Activated naive CD8-positive, alpha-beta T cell treated with anti-CD3 and anti-CD28 coated beads, Interleukin-2, amount 50 U/mL, for 16 hours (primary cell): ENCODE results near the gene TIMP2.
"Not testable (repeated sequence)": the region's sequence is repeated elsewhere in the genome, so short reads cannot be mapped to it uniquely, and the experiment has no call there.

Source experiments
- DNase-seq: peaks from one replicate; pipeline ENCODE4 v3.0.0-alpha.2; 2020; ENCODE audit warnings: low read depth, low spot score

Gene TIMP2

DNA sequence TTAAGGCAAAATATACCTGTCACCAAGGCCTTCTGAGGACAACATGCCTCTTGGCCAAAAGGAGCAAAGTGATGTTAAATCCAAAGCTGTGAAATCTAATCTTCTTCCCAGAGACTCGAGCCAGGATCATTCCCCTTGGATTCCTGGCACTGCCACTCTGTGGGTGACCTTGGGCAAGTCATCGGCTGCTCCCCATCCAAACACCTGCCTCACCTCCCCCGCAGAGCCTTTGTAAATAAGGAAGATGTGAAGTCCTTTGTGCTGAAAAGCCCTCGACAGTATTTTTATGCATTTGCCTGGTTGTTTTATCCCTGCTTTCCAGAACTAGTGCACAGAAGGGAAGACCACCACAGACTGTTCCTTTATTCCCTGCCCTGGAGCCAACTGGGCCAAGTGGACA lies 16.8 kb downstream of the TIMP2 start:
- DNase-seq = no peak

DNA sequence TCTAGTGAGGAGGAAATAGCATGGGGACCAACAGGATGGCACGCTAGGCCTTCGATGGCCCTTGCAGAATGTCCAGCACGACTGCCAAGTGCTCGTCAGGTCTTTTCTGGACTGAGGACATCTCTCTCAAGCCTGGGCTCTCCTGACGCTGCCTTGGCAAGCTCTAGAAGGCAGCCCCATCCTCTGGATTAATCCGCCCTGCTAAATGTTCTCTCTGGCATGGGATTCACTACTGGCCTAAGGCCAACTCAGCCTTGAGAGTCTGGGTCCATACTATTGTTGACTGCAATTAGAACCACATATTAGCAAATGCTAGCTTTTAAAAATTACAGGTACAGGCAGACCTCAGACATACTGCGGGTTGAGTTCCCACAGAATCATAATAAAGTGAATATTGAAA lies 19.6 kb downstream of the TIMP2 start:
- DNase-seq = no peak

DNA sequence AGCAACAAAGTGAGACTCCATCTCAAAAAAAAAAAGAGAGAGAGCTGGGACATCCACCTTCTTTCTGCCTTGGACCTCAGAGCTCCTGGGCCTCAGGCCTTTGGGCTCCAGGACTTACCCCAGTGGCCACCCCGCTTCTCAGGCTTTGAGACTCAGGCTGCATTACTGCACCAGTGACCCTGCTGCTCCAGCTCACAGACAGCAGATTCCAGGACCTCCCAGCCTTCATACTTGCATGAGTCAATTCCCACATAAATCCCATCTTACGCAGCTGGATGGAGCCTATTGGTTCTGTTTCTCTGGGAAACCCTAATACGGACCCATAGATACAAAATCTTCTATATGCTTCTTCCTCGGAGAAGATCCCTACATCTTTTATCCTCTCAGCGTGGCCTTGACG lies 20.1 kb downstream of the TIMP2 start:
- no peak for DNase-seq

DNA sequence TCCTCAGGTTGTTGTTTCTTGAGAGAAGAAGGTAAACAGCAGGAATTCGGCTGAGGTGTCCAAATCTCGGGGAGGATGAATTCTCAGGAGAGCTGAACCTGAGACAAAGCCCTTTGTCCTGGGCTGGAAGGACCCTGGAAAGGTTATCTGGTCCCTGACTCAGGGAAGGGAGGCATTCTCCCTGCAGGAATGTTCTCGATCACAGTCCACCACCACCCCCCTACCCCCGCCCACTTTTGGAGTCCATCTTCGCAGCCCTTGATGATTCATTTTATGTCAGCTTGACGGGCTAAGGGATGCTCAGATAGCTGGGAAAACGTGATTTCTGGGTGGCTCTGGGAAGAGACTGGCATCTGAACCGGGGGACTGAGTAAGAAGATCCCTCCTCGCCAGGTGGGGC lies 20.8 kb downstream of the TIMP2 start:
- DNase-seq = no peak

DNA sequence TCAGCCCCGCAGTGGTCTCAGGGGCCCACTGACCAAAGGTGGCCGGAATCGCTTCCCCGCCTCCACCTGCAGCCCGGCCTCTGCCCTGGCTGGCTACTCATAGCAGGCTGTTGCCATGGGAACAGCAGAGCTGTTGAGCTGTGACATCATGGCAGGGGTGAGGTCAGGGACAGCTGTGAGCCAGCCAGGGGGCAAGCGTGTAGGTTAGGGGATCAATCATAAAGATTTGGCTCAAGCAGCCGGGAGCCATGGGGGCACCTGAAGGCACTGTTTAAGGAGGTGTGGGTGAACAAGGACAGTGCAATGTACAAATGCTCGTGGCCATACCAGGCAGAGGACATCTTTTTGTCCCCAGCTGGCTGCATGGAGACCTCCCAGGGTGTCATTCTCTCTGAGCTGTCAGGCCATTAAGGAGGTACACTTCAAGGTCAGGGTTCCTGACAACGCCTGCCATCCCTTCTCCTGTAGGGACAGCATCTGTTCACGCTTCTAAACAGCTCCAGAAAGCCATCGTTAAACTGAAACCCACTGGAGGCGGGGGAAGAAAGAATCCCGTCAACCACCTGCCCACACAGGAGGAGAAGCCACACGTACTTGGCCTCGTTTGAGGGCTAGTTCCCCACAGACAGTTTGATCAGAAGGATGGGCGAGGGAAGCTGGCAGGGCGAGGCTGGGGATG lies 21.9 kb downstream of the TIMP2 start, which contains the start of gene CEP295NL:
Gene CEP295NL, minus strand, starts transcription at position 101 of the 679 bp plus-strand sequence. CDS start 1,373 bp downstream, outside the sequence.
- no peak for DNase-seq

DNA sequence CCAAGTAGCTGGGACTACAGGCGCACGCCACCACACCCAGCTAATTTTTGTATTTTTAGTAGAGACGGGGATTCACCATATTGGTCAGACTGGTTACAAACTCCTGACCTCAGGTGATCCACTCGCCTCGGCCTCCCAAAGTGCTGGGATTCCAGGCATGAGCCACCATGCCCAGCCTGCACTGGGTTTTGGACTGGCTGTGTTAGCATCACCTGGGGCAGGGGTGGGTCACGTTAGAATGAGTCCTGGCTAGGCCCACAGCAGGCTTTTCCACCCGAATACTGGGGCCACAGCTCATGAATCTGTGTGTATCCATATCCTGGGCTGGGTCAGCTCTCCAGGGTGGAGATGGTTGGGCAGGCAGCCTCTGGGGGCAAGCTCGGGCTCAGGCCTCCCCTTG lies 23.0 kb downstream of the TIMP2 start:
- DNase-seq = not testable (repeated sequence)

DNA sequence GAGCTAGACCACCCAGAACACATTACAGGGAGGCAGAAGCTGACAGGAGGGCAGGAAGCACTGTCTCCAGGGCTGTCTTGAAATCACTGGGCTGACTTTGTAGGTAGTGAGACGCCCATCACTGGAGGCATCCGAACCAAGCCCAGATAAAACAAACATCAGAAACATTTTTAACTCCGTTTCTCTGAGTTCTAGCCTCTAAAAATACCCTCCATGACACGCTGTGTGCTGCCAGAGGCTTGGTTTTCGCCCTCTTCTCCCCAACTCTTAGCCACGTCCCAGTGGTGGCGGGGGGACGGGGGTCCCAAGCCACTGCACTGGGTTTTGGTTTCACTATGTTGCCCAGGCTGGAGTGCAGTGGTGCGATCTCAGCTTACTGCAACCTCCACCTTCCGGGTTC lies 23.4 kb downstream of the TIMP2 start:
- no peak for DNase-seq

DNA sequence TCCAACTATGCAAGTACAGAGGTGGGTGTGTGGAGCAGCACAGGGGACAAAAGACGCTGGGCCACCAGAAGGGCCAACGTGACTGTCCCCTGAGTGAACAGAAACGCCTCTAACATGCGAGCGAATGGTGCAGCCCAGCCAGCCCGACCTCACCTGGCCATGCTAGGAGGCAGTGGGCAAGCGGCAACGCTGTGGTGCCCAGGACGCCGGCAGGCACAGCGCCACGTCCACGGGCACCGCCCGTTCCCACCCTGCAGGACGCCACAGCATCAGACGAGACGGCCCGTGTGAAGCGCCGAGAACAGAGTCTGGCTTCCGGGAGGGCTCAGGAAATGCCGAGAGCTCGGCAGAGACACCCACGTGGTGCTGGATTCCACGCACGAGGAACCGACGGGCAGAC lies 24.4 kb downstream of the TIMP2 start:
- DNase-seq = no peak

DNA sequence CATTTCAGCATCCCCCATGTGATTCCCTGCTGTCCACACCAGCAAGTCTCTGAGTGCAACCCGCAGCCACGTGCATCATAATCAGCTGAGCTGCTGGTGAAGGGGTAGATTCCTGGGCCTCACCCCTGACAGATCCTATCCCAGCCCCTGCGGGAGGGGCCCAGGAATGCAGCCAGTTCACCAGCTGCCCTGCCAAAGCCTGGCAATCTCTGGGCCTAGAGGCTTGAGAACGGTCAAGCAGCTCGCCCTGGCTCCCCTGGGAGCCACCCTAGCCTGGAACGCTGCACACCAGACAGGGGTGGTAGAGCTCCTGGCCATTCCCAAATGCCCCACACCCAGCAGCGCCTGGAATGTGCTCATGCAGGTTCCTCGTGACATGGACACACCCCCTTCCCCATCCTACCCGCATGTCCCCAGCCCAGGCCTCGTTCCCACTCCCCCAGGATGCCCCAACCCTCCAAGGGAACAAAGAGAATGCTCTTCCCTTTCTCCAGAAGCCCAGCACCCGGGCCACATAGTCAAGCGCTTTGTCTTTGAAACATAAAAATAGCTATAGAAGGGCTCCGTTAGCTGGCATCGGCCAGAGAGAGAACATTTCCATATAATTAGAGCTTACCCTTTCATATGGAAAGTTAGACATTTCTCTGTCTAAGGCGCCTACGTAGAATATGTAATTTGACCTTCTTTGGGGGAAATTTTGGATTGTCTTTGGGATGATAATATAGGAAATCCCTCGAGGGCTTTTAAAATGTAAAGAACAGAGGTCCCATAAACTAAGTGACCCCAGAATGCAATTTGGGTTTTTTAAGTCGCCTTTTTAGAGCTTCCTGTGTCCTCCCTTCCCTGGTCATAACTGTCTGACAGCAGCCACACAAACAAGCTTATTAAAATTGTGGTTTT lies 25.6 kb downstream of the TIMP2 start:
- DNase-seq = no peak

DNA sequence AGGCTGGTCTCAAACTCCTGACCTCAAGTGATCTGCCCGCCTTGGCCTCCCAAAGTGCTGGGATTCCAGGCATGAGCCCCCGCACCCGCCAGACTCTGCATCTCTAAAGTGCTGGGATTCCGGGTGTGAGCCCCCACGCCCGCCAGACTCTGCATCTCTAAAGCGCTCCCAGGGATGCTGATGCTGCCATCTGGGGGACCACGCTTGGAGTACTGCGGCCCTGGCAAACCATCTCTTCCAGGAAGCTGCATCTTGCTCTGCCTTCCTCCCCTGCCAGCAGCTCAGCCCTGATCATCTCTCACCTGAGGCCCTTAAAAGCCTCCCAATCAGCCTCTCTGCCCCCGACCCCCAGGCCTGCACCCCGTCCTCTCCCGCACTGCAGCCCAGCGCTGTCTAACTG lies 26.2 kb downstream of the TIMP2 start:
- no peak for DNase-seq

DNA sequence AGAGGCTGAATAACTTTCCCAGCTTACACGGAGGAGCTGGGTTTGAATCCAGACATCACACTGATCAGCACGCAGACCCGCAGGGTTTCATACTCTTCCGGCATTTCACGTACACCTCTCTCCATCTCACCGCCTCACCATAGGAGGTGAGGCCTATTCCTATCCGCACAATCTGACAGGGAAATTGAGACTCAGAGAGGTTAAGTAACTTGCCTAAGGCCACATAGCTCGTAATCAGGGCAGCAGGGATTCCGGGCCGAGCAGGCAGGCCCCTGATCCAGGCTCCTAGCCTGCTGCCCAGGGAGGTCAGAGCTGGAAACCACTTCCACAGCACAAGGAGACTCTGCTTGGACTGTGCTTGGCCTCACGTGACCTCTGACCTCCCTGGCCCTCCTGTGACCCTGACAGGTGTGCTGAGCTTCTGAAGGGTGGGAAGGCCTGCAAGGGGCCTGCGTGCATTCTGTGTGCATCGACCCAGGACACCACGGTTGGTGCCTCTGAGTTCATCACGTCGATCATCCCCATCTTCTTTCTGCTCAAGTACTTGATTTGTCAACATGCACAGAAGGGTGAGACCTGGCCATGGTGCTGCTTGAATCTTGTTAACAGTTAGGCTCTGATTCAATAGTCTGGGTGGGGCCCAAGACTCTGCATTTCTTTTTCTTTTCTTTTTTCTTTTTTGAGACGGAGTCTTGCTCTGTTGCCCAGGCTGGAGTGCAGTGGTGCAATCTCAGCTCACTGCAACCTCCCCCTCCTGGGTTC lies 26.9 kb downstream of the TIMP2 start:
- no peak for DNase-seq

DNA sequence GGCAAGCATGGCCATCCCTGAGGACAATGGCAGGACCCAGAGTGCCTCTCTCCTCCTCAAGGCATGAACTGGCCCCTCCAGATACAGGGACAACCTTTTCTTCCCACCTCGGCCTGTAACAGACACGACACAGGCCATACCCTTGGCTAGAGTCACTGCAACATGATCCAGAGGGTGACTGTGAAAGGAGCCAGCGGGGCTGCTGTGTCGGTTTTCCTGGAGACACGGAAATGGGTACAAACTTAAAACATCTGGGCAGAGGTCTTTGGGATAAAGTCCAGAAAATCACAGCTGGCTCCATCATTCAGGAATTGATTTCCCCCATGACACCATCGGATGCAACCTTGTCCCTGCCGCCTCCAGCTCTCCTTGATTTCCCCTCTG lies 27.5 kb downstream of the TIMP2 start:
- no peak for DNase-seq

DNA sequence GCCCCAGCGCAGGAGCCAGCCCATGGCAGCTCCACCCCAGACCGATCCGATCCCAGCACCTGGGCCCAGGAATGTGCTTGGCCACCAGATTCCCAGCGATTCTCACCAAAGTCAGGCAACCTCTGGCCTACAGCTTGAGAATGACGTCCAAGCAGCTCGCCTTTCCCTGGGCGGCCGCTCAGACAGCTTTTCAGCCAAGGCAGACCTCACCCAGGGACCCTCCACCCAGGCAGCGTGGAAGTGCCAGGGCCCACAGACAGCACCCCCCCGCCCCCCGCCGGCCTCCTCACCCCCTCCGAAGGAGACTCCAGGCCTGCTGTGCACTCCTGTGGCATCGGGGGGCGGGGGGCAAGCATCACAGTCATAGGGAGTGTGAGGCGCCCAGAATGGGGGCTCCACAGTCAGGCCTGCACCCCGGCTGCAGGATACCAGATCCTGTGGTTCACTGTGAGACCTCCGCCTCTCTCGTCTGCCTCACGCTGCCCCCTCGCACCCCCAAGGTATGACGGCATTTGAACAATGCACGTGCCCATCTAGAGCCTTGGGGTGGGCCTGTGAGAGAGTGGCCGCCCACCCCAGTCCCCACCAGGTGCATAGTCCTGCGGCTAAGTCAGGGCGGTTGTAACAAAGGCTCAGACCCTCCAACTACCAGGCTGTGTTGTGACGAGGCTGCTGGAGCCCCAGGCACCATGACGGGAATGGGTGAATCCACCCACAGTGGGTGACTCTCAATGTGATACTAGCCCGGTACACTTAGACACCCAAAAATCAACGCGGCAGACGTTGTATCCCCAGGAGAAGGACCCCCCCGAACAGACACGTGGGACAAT lies 28.1 kb downstream of the TIMP2 start:
- no peak for DNase-seq

DNA sequence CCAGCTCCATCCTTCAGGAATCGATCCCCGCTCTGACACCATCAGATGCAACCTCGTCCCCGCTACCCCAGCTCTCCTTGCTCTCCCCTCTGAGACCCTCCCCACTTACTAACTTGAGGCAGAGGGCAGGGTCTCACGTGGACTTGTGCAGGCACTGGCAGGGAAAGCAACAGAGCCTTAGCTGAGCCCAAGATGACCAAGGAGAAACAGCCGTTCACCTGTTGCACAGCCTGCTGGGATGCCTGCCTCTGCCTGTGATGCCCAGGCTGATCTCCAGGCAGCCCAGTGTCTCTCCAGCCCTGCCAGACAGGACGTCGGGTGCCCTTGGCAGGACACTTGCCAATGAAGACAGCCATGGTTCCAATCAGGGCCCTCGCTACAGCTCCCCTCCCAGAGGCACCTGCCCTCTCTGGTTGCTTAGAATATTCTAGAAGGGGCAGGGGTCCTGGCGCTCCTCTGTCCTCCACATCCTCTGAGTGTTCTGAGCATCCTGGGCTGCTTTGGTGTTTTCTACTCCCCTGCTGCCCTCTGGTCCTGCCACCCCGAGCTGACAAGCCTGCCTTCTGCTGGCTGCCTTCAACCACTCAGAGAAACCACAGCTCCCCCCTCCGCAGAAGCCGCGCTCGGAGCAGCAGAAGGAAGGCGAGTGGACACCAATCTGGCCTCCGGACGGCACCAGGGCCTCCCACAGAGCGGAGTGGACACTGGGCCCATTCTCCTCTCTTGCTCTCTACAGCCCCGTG lies 28.9 kb downstream of the TIMP2 start:
- no peak for DNase-seq

DNA sequence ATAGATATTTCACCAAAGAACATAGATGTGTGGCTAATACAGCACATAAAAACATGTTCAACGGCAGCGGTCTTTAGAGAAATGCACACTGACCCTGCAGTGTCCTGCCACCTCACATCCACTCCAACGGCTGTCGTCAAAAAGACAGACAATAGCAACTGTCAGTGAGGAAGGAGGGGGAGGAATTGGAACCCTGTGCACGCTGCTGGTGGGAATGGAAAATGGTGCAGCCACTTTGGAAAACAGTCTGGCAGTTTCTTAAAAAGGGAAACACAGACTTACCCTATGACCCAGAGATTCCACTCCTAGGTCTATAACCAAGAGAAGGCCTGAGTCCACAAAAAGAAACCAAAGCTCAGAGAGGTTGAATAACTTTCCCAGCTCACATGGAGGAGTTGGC lies 29.9 kb downstream of the TIMP2 start:
- no peak for DNase-seq

DNA sequence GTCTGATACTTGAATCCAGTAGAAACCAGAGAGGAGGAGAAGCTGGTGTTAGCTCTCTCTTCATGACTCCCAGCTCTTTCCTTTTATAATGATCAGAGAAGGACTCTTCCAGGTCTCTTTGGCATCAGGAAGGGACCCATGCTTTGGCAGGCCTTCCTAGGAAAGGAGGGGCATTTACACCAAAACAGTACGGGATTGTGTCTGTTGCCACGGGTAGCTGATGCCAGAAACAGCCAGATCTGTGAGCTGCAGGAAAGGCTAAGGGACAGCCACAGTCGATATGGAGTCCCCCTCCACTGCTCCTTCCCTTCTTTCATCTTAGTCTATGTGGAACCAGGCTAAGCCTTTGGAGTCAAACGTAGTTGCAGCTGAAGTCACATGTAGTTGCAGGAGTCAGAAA lies 31.5 kb downstream of the TIMP2 start:
- no peak for DNase-seq

DNA sequence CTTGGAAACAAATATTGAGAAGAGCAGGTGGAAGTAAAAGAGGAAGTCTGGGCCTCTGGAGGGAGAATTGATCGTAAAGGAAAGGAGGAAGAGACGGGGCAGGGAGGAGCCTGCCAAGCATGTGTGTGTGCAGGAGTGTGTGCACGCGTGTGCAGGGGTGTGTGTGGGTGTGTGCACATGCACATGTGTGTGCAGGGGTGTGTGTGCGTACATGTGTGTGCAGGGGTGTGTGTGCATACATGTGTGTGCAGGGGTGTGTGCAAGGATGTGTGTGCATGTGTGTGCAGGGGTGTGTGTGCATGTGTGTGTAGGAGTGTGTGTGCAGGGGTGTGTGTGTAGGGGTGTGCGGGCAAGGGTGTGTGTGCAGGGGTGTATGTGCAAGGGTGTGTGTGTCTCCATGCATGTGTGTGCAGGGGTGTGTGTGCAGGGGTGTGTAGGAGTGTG lies 32.2 kb downstream of the TIMP2 start:
- no peak for DNase-seq

DNA sequence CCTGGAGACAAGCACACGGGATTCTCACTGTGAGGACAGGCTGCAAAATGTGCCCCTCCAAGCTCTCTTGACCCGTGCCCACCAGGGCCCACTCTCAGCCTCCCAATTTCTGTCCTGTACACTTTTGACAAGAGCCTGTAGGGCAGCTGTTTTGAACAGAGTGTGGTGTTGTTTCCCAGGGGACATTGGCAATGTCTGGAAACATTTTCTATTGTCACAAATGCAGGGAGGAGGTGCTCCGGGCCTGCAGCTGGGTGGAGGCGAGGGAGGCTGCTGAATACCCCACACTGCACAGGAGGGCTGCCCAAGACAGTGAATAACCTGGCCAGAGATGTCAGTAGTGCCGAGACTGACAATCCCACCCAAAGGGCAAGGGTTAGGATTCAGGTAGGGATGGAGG lies 32.7 kb downstream of the TIMP2 start:
- no peak for DNase-seq

DNA sequence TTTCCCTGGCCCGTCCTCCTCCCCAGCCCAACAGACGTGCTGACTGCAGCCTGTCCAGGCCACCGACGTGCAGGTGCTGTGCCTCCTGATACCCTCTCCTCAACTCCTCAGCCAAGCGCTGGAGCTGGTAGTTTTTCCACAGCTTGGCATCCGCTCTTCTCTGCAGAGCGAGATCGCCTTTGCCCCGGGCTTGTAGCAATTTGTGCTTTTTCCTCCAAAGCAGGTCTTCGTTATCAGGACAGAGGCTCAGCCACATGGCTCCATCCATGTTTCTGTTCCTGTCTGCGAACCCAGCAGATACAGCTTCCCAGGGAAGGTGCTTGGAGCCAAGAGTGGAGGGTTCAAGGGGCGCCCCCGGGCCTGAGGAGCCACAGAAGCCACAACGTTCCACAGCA lies 33.1 kb downstream of the TIMP2 start:
- DNase-seq = no peak

DNA sequence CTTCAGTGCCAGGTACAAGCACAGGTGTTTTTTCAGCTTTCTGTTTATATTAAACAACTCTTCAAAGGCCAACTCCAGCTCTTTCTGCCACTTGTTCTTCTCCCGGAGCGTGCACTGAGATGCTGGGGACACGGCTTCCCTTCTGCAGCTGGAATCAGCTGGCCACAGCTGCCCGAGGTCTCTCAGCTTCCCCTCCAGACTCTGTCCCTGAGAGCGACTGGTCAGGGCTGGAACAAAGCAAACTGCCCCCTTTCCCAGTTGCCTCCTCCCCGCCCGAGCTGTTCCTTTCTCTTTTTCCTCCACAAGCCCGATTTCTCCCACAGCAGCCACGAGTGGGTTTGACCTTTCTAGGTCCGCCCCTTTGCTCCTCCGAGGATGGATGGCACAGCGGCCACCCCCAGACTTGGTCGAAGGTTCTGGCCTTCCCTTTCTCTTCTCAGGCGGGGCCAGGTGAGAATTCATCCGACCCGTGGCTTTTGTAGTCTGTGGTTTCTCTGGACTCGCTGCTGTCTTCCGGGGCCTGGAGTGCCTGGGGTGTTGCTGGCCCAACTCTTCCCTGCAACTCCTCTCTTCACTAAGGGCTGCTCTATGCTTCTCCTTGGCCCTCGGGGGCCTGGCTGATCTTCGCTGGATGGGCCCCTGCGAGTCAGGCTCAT lies 33.7 kb downstream of the TIMP2 start:
- DNase-seq = no peak
